Amygdala (tissue), 56 donors: ENCODE results near the gene MAN1B1.

Source experiments
- DNase-seq, 56 donors: peaks; one replicate each; lab custom pipeline; 2025; lab: John Stamatoyannopoulos, UW

Gene MAN1B1

GRCh38 chr9:137107312-137107921 is 20.6 kb downstream of the MAN1B1 start:
- DNase-seq, result no peak

- DNase-seq, result no peak
Observed at GRCh38 chr9:137107982-137108381, 21.2 kb downstream of the MAN1B1 start.

- no peak for DNase-seq
Observed at GRCh38 chr9:137108608-137109249, 21.9 kb downstream of the MAN1B1 start.

GRCh38 chr9:137109250-137110146 is 22.7 kb downstream of the MAN1B1 start:
- DNase-seq, result no peak

- DNase-seq, result no peak
Observed at GRCh38 chr9:137110147-137110910, 23.5 kb downstream of the MAN1B1 start.

- DNase-seq, result no peak
Observed at GRCh38 chr9:137110911-137111787, 24.4 kb downstream of the MAN1B1 start.

GRCh38 chr9:137111788-137112563 is 25.2 kb downstream of the MAN1B1 start:
- no peak for DNase-seq

GRCh38 chr9:137112564-137113384 is 26.0 kb downstream of the MAN1B1 start:
- DNase-seq, result no peak

GRCh38 chr9:137113385-137114159 is 26.8 kb downstream of the MAN1B1 start:
- no peak for DNase-seq

- DNase-seq, result no peak
Observed at GRCh38 chr9:137114220-137114612, 27.4 kb downstream of the MAN1B1 start.

GRCh38 chr9:137114613-137115393 is 28.0 kb downstream of the MAN1B1 start, which contains the start of gene DPP7:
TSS of gene DPP7 (minus strand) at chr9:137114733. CDS start at chr9:137114713, 20 bp downstream.
- DNase-seq, result peak in 47 of 56 donors; percentile 15 to 85 (median 54)

- no peak for DNase-seq
Observed at GRCh38 chr9:137115394-137116026, 28.7 kb downstream of the MAN1B1 start.

- DNase-seq, result no peak
Observed at GRCh38 chr9:137116027-137116507, 29.3 kb downstream of the MAN1B1 start.

GRCh38 chr9:137116728-137117127 is 29.9 kb downstream of the MAN1B1 start:
- peak in 5 of 56 donors; percentile 13 to 31 (median 19) for DNase-seq

- DNase-seq, result no peak
Observed at GRCh38 chr9:137117269-137117731, 30.5 kb downstream of the MAN1B1 start.
